ENCODE results near the gene COPS8. TPM values are rescaled to one million over a fixed set of nuclear protein-coding genes. Genes with fewer than 3 reads are reported as not detected.

The COPS8 gene
- polyA plus RNA-seq, 1 of the 3 experiments (the other 2 are of a cell fraction), result 107 TPM

DNA sequence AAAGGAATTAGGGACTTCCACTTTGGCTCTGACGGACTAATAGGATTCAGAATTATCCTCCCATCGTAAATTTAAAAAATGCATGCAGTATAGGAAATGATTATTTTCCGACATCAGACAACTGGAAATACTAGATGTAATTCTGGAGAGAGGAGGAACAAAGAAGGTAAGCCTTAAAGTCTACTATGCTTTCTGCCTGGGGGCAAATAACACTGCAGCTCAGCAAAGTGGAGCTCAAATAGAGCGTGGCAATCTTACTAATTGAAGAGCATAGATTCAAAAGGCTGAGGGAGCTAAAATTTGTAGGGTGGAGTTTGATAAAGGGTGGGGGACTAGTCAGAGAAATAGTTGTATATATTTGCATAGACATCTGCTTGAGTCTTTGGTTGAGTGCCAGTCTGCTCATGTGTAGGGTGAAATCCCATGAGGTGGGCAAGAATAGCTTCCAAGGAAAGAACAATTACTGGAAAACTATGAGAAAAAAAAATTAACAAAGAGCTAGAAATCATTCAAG is 23.8 kb downstream of the COPS8 start (continued):
- TF ChIP-seq, protein P1, sequence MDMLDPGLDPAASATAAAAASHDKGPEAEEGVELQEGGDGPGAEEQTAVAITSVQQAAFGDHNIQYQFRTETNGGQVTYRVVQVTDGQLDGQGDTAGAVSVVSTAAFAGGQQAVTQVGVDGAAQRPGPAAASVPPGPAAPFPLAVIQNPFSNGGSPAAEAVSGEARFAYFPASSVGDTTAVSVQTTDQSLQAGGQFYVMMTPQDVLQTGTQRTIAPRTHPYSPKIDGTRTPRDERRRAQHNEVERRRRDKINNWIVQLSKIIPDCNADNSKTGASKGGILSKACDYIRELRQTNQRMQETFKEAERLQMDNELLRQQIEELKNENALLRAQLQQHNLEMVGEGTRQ (IDR thresholded peaks at IDR 0.05; ENCODE audit: borderline replicate concordance, low read depth, low read length), result no peak
- TF ChIP-seq TAF1 (IDR thresholded peaks at IDR 0.05; ENCODE audit: borderline replicate concordance, low read depth, low read length), result no peak
- no peak for TF ChIP-seq NFIC (IDR thresholded peaks at IDR 0.05; ENCODE audit: borderline replicate concordance)
- no peak for TF ChIP-seq POLR2AphosphoS5 (IDR thresholded peaks at IDR 0.05; ENCODE audit: low read depth, low read length)
- TF ChIP-seq RFX5 (IDR thresholded peaks at IDR 0.05; ENCODE audit: low read length), result no peak
- TF ChIP-seq, protein P2, sequence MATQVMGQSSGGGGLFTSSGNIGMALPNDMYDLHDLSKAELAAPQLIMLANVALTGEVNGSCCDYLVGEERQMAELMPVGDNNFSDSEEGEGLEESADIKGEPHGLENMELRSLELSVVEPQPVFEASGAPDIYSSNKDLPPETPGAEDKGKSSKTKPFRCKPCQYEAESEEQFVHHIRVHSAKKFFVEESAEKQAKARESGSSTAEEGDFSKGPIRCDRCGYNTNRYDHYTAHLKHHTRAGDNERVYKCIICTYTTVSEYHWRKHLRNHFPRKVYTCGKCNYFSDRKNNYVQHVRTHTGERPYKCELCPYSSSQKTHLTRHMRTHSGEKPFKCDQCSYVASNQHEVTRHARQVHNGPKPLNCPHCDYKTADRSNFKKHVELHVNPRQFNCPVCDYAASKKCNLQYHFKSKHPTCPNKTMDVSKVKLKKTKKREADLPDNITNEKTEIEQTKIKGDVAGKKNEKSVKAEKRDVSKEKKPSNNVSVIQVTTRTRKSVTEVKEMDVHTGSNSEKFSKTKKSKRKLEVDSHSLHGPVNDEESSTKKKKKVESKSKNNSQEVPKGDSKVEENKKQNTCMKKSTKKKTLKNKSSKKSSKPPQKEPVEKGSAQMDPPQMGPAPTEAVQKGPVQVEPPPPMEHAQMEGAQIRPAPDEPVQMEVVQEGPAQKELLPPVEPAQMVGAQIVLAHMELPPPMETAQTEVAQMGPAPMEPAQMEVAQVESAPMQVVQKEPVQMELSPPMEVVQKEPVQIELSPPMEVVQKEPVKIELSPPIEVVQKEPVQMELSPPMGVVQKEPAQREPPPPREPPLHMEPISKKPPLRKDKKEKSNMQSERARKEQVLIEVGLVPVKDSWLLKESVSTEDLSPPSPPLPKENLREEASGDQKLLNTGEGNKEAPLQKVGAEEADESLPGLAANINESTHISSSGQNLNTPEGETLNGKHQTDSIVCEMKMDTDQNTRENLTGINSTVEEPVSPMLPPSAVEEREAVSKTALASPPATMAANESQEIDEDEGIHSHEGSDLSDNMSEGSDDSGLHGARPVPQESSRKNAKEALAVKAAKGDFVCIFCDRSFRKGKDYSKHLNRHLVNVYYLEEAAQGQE (IDR thresholded peaks at IDR 0.05; ENCODE audit: low read depth, low read length), result no peak

DNA sequence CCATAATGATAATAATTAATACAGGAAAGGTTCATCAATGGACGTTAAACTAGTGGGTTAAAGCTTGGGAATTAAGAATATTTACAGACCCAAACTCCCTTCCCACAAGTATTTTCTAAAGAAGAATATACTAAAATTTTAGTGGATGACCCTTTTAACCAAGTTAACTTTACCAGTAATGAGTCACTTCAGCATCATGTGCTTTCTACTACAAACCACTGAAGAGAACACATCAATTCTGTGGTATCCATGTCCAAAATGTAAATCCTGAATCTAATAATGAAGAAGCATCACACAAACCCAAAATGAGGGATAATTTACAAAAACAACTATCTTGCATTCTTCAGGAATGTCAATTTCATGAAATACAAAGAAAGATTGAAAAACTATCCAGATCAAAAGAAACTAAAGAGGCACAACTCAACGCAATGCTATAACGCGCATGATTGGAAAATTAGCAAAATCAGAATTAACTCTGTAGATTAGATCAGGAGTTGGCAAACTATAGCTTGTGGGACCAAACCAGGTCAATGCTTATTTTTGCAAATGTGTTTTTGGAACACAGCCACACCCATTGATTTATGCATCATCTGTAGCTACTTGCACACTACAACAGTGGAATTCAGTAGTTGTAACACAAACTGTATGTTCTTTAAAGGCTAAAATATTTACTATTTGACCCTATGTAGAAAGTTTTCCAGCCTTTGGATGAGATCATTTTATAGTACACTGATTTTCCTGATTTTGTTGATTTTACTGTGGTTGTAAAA is 27.5 kb downstream of the COPS8 start:
- no peaks in the 10 kb centered on the region; a peak in 2 of 4 replicates for H3K4me1 ChIP-seq (ENCODE audit: control insufficient read depth in 1 of 2, insufficient read depth in 2 of 2, low read depth in 1 of 2, low read length in 1 of 2)
- no peak overlapping the region for H3K4me2 ChIP-seq
- no peaks in the 10 kb centered on the region for H3K9me2 ChIP-seq
- no peaks in the 10 kb centered on the region for H3K27me3 ChIP-seq (ENCODE audit: insufficient read depth)
- no peak overlapping the region for H3K9ac ChIP-seq
- no peaks in the 10 kb centered on the region for H4K20me1 ChIP-seq (ENCODE audit: insufficient read depth)
- H3K36me3 ChIP-seq (replicated peaks in 1 of 2; ENCODE audit: control insufficient read depth in 1 of 2, insufficient read depth in 2 of 2, low read length in 1 of 2), result peaks cover 0 to 8% of the 10 kb centered on the region in 2 experiments
- POLR2A ChIA-PET, result no interaction called here
- no peaks in the 10 kb centered on the region for H3K79me2 ChIP-seq (ENCODE audit: insufficient read depth)
- CTCF ChIA-PET, result interaction anchor here (1.4 kb wide), 1 partner anchor 9 kb away, joined by 3 read pairs; no protein-coding TSS in a partner anchor
- WGBS (ENCODE audit: low lambda C conversion rate), result 75% methylated on average over 4 of the region's 4 CpGs
- H3K9me3 ChIP-seq, result no peaks in the 10 kb centered on the region
- H2AFZ ChIP-seq (ENCODE audit: low read depth), result no peak overlapping the region
- no peak overlapping the region for H3K4me3 ChIP-seq (ENCODE audit: low read depth in 2 of 2, low read length in 1 of 2)
- no peak for DNase-seq
- peaks cover 7% of the 10 kb centered on the region for H3F3A ChIP-seq (replicated peaks; ENCODE audit: insufficient read depth)
- H3K27ac ChIP-seq (ENCODE audit: low read depth in 2 of 2, low read length in 1 of 2), result no peak overlapping the region
- TF ChIP-seq TCF12 (IDR thresholded peaks at IDR 0.05), result no peak
- no peak for TF ChIP-seq GATA2 (CRISPR knock-in tag; IDR thresholded peaks at IDR 0.05)
- TF ChIP-seq, protein P3, sequence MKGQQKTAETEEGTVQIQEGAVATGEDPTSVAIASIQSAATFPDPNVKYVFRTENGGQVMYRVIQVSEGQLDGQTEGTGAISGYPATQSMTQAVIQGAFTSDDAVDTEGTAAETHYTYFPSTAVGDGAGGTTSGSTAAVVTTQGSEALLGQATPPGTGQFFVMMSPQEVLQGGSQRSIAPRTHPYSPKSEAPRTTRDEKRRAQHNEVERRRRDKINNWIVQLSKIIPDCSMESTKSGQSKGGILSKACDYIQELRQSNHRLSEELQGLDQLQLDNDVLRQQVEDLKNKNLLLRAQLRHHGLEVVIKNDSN (IDR thresholded peaks at IDR 0.05; ENCODE audit: borderline replicate concordance, low read depth), result no peak
- TF ChIP-seq RCOR1 (IDR thresholded peaks at IDR 0.05; ENCODE audit: low read length), result no peak
- TF ChIP-seq TAF1 (IDR thresholded peaks at IDR 0.05; ENCODE audit: borderline replicate concordance, low read depth, low read length), result no peak
- TF ChIP-seq, protein P4, sequence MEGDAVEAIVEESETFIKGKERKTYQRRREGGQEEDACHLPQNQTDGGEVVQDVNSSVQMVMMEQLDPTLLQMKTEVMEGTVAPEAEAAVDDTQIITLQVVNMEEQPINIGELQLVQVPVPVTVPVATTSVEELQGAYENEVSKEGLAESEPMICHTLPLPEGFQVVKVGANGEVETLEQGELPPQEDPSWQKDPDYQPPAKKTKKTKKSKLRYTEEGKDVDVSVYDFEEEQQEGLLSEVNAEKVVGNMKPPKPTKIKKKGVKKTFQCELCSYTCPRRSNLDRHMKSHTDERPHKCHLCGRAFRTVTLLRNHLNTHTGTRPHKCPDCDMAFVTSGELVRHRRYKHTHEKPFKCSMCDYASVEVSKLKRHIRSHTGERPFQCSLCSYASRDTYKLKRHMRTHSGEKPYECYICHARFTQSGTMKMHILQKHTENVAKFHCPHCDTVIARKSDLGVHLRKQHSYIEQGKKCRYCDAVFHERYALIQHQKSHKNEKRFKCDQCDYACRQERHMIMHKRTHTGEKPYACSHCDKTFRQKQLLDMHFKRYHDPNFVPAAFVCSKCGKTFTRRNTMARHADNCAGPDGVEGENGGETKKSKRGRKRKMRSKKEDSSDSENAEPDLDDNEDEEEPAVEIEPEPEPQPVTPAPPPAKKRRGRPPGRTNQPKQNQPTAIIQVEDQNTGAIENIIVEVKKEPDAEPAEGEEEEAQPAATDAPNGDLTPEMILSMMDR (IDR thresholded peaks at IDR 0.05), result no peak
- no peak for TF ChIP-seq TEAD4 (IDR thresholded peaks at IDR 0.05; ENCODE audit: borderline replicate concordance, insufficient read depth)
- no peak for TF ChIP-seq RAD21 (IDR thresholded peaks at IDR 0.05; ENCODE audit: low read length)
- TF ChIP-seq FOSL2 (IDR thresholded peaks at IDR 0.05; ENCODE audit: borderline replicate concordance, low read depth), result no peak
- TF ChIP-seq MXI1 (IDR thresholded peaks at IDR 0.05; ENCODE audit: low read depth, low read length), result no peak
- TF ChIP-seq, protein P5, sequence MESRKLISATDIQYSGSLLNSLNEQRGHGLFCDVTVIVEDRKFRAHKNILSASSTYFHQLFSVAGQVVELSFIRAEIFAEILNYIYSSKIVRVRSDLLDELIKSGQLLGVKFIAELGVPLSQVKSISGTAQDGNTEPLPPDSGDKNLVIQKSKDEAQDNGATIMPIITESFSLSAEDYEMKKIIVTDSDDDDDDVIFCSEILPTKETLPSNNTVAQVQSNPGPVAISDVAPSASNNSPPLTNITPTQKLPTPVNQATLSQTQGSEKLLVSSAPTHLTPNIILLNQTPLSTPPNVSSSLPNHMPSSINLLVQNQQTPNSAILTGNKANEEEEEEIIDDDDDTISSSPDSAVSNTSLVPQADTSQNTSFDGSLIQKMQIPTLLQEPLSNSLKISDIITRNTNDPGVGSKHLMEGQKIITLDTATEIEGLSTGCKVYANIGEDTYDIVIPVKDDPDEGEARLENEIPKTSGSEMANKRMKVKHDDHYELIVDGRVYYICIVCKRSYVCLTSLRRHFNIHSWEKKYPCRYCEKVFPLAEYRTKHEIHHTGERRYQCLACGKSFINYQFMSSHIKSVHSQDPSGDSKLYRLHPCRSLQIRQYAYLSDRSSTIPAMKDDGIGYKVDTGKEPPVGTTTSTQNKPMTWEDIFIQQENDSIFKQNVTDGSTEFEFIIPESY (IDR thresholded peaks at IDR 0.05; ENCODE audit: borderline replicate concordance, low read depth), result no peak
- TF ChIP-seq, protein P6, sequence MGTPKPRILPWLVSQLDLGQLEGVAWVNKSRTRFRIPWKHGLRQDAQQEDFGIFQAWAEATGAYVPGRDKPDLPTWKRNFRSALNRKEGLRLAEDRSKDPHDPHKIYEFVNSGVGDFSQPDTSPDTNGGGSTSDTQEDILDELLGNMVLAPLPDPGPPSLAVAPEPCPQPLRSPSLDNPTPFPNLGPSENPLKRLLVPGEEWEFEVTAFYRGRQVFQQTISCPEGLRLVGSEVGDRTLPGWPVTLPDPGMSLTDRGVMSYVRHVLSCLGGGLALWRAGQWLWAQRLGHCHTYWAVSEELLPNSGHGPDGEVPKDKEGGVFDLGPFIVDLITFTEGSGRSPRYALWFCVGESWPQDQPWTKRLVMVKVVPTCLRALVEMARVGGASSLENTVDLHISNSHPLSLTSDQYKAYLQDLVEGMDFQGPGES (IDR thresholded peaks at IDR 0.05; ENCODE audit: low read depth, low read length), result no peak
- TF ChIP-seq CHD2 (IDR thresholded peaks at IDR 0.05; ENCODE audit: low read length, partially characterized antibody), result no peak

All from SK-N-SH (cell line).